ENCODE results near the gene SMC1B.

SMC1B gene

GRCh38 chr22:45423524-45423923 is 10.1 kb upstream of the SMC1B start:
- TF ChIP-seq SPI1 (IDR thresholded peaks at IDR 0.05; ENCODE audit: low read depth, low read length) (no peak), POLR2A (IDR thresholded peaks at IDR 0.05; ENCODE audit: low read depth, low read length) (no peak), PAX5 (IDR thresholded peaks at IDR 0.05; ENCODE audit: insufficient read depth, low read length, severe bottlenecking) (no peak), POLR2AphosphoS5 (IDR thresholded peaks at IDR 0.05; ENCODE audit: low read depth, low read length) (no peak), POU2F2 (IDR thresholded peaks at IDR 0.05; ENCODE audit: low read depth, low read length) (no peak), TAF1 (IDR thresholded peaks at IDR 0.05; ENCODE audit: low read depth, low read length) (no peak)
- FAIRE-seq = no peak
- no peak for DNase-seq (ENCODE audit: insufficient read length, low spot score)

GRCh38 chr22:45422237-45422983 is 9.0 kb upstream of the SMC1B start:
- TF ChIP-seq PAX5 (IDR thresholded peaks at IDR 0.05; ENCODE audit: insufficient read depth, low read length, severe bottlenecking) (no peak), POLR2A (IDR thresholded peaks at IDR 0.05; ENCODE audit: low read depth, low read length) (no peak), POLR2AphosphoS5 (IDR thresholded peaks at IDR 0.05; ENCODE audit: low read depth, low read length) (no peak), POU2F2 (IDR thresholded peaks at IDR 0.05; ENCODE audit: low read depth, low read length) (no peak), SPI1 (IDR thresholded peaks at IDR 0.05; ENCODE audit: low read depth, low read length) (no peak), TAF1 (IDR thresholded peaks at IDR 0.05; ENCODE audit: low read depth, low read length) (no peak)
- DNase-seq (ENCODE audit: insufficient read length, low spot score) (no peak), FAIRE-seq (no peak)

- DNase-seq (ENCODE audit: insufficient read length, low spot score) (no peak), FAIRE-seq (no peak)
- no peak for TF ChIP-seq PAX5 (IDR thresholded peaks at IDR 0.05; ENCODE audit: insufficient read depth, low read length, severe bottlenecking)
- TF ChIP-seq POU2F2 (IDR thresholded peaks at IDR 0.05; ENCODE audit: low read depth, low read length) = no peak
- TF ChIP-seq TAF1 (IDR thresholded peaks at IDR 0.05; ENCODE audit: low read depth, low read length) = no peak
- no peak for TF ChIP-seq POLR2A (IDR thresholded peaks at IDR 0.05; ENCODE audit: low read depth, low read length)
- TF ChIP-seq POLR2AphosphoS5 (IDR thresholded peaks at IDR 0.05; ENCODE audit: low read depth, low read length) = no peak
- TF ChIP-seq SPI1 (IDR thresholded peaks at IDR 0.05; ENCODE audit: low read depth, low read length) = no peak
Measured at GRCh38 chr22:45421349-45422055, 8.1 kb upstream of the SMC1B start.

GRCh38 chr22:45420539-45420938 is 7.1 kb upstream of the SMC1B start:
- FAIRE-seq (no peak), DNase-seq (ENCODE audit: insufficient read length, low spot score) (no peak)
- no peak for TF ChIP-seq POLR2AphosphoS5 (IDR thresholded peaks at IDR 0.05; ENCODE audit: low read depth, low read length)
- no peak for TF ChIP-seq TAF1 (IDR thresholded peaks at IDR 0.05; ENCODE audit: low read depth, low read length)
- TF ChIP-seq SPI1 (IDR thresholded peaks at IDR 0.05; ENCODE audit: low read depth, low read length) = no peak
- no peak for TF ChIP-seq PAX5 (IDR thresholded peaks at IDR 0.05; ENCODE audit: insufficient read depth, low read length, severe bottlenecking)
- no peak for TF ChIP-seq POU2F2 (IDR thresholded peaks at IDR 0.05; ENCODE audit: low read depth, low read length)
- TF ChIP-seq POLR2A (IDR thresholded peaks at IDR 0.05; ENCODE audit: low read depth, low read length) = no peak

GRCh38 chr22:45420011-45420410 is 6.6 kb upstream of the SMC1B start:
- no peak for DNase-seq (ENCODE audit: insufficient read length, low spot score)
- TF ChIP-seq POU2F2 (IDR thresholded peaks at IDR 0.05; ENCODE audit: low read depth, low read length) (no peak), POLR2AphosphoS5 (IDR thresholded peaks at IDR 0.05; ENCODE audit: low read depth, low read length) (no peak), POLR2A (IDR thresholded peaks at IDR 0.05; ENCODE audit: low read depth, low read length) (no peak)
- FAIRE-seq = no peak

- no peak for FAIRE-seq
Measured at GRCh38 chr22:45418770-45419138, 5.4 kb upstream of the SMC1B start.

GRCh38 chr22:45418056-45418769 is 4.8 kb upstream of the SMC1B start:
- DNase-seq (ENCODE audit: insufficient read length, low spot score) (no peak), FAIRE-seq (no peak)
- no peak for TF ChIP-seq SPI1 (IDR thresholded peaks at IDR 0.05; ENCODE audit: low read depth, low read length)
- TF ChIP-seq POLR2A (IDR thresholded peaks at IDR 0.05; ENCODE audit: low read depth, low read length) = no peak
- no peak for TF ChIP-seq TAF1 (IDR thresholded peaks at IDR 0.05; ENCODE audit: low read depth, low read length)
- TF ChIP-seq POLR2AphosphoS5 (IDR thresholded peaks at IDR 0.05; ENCODE audit: low read depth, low read length) = no peak
- TF ChIP-seq PAX5 (IDR thresholded peaks at IDR 0.05; ENCODE audit: insufficient read depth, low read length, severe bottlenecking) = no peak
- TF ChIP-seq POU2F2 (IDR thresholded peaks at IDR 0.05; ENCODE audit: low read depth, low read length) = no peak

More at GRCh38 chr22:45418770-45419138, 5.4 kb upstream of the SMC1B start:
- TF ChIP-seq TAF1 (IDR thresholded peaks at IDR 0.05; ENCODE audit: low read depth, low read length) (no peak), POLR2A (IDR thresholded peaks at IDR 0.05; ENCODE audit: low read depth, low read length) (no peak), PAX5 (IDR thresholded peaks at IDR 0.05; ENCODE audit: insufficient read depth, low read length, severe bottlenecking) (no peak), POLR2AphosphoS5 (IDR thresholded peaks at IDR 0.05; ENCODE audit: low read depth, low read length) (no peak), POU2F2 (IDR thresholded peaks at IDR 0.05; ENCODE audit: low read depth, low read length) (no peak), SPI1 (IDR thresholded peaks at IDR 0.05; ENCODE audit: low read depth, low read length) (no peak)
- no peak for DNase-seq (ENCODE audit: insufficient read length, low spot score)

- no peak for FAIRE-seq
- TF ChIP-seq TAF1 (IDR thresholded peaks at IDR 0.05; ENCODE audit: low read depth, low read length) (no peak), POLR2A (IDR thresholded peaks at IDR 0.05; ENCODE audit: low read depth, low read length) (no peak), SPI1 (IDR thresholded peaks at IDR 0.05; ENCODE audit: low read depth, low read length) (no peak), POLR2AphosphoS5 (IDR thresholded peaks at IDR 0.05; ENCODE audit: low read depth, low read length) (no peak), POU2F2 (IDR thresholded peaks at IDR 0.05; ENCODE audit: low read depth, low read length) (no peak), PAX5 (IDR thresholded peaks at IDR 0.05; ENCODE audit: insufficient read depth, low read length, severe bottlenecking) (no peak)
Measured at GRCh38 chr22:45413013-45413367, 409 bp downstream of the SMC1B start.

GRCh38 chr22:45407793-45408192 is 5.6 kb downstream of the SMC1B start:
- FAIRE-seq (no peak), DNase-seq (ENCODE audit: insufficient read length, low spot score) (no peak)
- TF ChIP-seq PAX5 (IDR thresholded peaks at IDR 0.05; ENCODE audit: insufficient read depth, low read length, severe bottlenecking) (no peak), SPI1 (IDR thresholded peaks at IDR 0.05; ENCODE audit: low read depth, low read length) (no peak), POLR2A (IDR thresholded peaks at IDR 0.05; ENCODE audit: low read depth, low read length) (no peak), POLR2AphosphoS5 (IDR thresholded peaks at IDR 0.05; ENCODE audit: low read depth, low read length) (no peak), TAF1 (IDR thresholded peaks at IDR 0.05; ENCODE audit: low read depth, low read length) (no peak), POU2F2 (IDR thresholded peaks at IDR 0.05; ENCODE audit: low read depth, low read length) (no peak)

More at GRCh38 chr22:45413013-45413367, 409 bp downstream of the SMC1B start:
- DNase-seq (ENCODE audit: insufficient read length, low spot score) = no peak
